ENCODE results near the gene SPOP. TPM values are rescaled to one million over a fixed set of nuclear protein-coding genes. Genes with fewer than 3 reads are reported as not detected.

Gene SPOP
- total RNA-seq, 4 donors from 2014 or later = 58.1 to 72.6 (median 66.6) TPM

DNA sequence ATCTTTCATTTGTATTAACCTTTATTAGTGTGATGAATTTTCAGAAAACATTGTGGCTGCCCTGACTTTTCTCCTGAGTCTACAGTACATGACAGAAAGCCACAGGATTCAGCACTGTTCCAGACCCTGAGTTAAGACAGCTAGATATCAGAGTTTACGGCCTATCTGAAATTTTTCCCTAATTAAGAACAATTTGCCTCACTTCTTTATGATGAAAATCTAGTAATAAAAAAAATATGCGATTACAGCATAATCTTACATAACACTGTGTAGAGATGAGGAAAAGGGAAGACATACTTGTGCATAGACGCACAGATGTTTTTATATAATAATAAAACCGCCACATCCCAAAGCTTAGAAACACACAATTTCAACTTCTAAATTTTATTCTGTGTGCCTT, 7.3 kb downstream of the SPOP start:
- WGBS, 2 donors = 78 to 80% methylated on average over 4 of the region's 4 CpGs
- peaks cover 0 to 23% (median 0%) of the 10 kb centered on the region in 3 donors for H3K36me3 ChIP-seq
- peaks cover 0 to 57% (median 17%) of the 10 kb centered on the region in 4 donors for H3K4me1 ChIP-seq
- DNase-seq (ENCODE audit: low spot score in 2 of 2) = no peak
- no peaks in the 10 kb centered on the region for H3K9me3 ChIP-seq
- no peaks in the 10 kb centered on the region for H3K27me3 ChIP-seq
- no peak overlapping the region for H3K4me3 ChIP-seq
- H3K27ac ChIP-seq = no peak overlapping the region
- TF ChIP-seq, protein P1, sequence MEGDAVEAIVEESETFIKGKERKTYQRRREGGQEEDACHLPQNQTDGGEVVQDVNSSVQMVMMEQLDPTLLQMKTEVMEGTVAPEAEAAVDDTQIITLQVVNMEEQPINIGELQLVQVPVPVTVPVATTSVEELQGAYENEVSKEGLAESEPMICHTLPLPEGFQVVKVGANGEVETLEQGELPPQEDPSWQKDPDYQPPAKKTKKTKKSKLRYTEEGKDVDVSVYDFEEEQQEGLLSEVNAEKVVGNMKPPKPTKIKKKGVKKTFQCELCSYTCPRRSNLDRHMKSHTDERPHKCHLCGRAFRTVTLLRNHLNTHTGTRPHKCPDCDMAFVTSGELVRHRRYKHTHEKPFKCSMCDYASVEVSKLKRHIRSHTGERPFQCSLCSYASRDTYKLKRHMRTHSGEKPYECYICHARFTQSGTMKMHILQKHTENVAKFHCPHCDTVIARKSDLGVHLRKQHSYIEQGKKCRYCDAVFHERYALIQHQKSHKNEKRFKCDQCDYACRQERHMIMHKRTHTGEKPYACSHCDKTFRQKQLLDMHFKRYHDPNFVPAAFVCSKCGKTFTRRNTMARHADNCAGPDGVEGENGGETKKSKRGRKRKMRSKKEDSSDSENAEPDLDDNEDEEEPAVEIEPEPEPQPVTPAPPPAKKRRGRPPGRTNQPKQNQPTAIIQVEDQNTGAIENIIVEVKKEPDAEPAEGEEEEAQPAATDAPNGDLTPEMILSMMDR (IDR thresholded peaks at IDR 0.05) = no peak

DNA sequence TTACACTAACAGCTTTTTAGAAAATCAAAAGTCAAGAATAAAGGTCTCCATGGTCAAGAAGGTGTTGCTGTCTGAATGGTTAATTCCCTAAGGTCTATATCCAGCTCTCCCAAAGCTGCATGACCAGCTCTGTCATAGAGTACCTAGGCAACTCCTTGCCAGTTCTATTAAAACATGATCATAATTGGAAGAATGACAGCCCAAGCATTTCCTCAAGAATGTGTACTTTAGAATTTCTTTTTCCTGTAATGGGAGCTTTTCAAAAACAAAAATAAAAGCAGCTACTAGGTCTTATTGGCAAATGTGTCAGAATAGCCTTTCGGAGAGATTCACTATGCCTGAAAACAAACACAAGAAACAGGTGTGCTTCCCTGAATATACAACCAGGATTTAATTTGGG, 7.9 kb downstream of the SPOP start:
- 70 to 77% methylated on average over 1 of the region's 1 CpG for WGBS, 2 donors
- H3K4me3 ChIP-seq = no peak overlapping the region
- DNase-seq (ENCODE audit: low spot score in 2 of 2) = no peak
- H3K36me3 ChIP-seq = peaks cover 0 to 23% (median 0%) of the 10 kb centered on the region in 3 donors
- no peak overlapping the region for H3K27ac ChIP-seq
- H3K4me1 ChIP-seq = peaks cover 0 to 51% (median 11%) of the 10 kb centered on the region in 4 donors
- H3K27me3 ChIP-seq = no peaks in the 10 kb centered on the region
- TF ChIP-seq, protein P1 (IDR thresholded peaks at IDR 0.05) = no peak
- TF ChIP-seq POLR2A (IDR thresholded peaks at IDR 0.05) (no peak), EP300 (IDR thresholded peaks at IDR 0.05) (no peak)
- no peaks in the 10 kb centered on the region for H3K9me3 ChIP-seq

DNA sequence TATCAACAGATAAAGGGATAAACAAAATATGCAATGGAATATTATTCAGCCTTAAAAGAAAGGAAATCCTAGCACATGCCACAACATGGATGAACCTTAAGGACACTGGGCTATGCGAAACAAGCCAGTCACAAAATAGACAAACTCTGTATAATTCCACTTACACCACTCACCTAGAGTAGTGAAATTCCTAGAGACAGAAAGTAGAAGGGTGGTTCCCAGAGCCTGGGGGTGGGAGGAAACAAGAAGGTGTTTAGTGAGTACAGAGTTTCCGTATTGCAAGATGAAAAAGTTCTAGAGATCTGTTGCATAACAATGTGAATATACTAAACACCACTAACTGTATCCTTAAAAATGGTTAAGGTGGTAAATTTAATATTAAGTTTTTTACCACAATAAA, 10.0 kb downstream of the SPOP start:
- Histone ChIP-seq H3K27me3 (no peaks in the 10 kb centered on the region), H3K4me3 (no peak overlapping the region), H3K9me3 (no peaks in the 10 kb centered on the region), H3K27ac (no peak overlapping the region), H3K4me1 (peaks cover 0 to 32% (median 0%) of the 10 kb centered on the region in 4 donors), H3K36me3 (peaks cover 0 to 11% (median 0%) of the 10 kb centered on the region in 3 donors)
- TF ChIP-seq, protein P1 (IDR thresholded peaks at IDR 0.05) = no peak
- 91 to 92% methylated on average over 2 of the region's 2 CpGs for WGBS, 2 donors
- no peak for DNase-seq (ENCODE audit: low spot score in 2 of 2)

DNA sequence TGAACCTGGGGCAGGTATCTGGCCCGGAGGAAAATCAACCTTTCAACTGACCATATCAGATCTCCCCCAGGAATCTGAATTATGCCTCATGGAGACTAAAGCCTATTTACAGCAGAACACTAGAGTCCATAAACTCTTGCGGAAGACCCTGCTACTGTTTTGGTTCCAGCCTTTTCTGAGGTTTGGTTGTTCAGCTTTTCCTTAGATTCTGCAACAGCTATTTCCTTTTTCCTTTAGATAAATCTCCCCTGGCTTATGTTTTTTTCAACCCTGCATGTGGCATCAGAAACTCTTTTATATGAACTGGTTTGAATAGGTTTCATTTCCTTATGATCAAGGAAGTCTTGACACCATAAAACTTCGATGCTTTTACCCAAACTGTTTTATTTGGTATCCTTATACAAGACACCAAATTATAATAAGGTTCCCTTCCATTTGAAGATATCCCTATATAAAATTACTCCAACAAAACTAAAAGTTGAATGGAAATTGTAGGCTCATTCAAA, 13.1 kb downstream of the SPOP start:
- H3K27me3 ChIP-seq = no peaks in the 10 kb centered on the region
- no peak overlapping the region for H3K27ac ChIP-seq
- peaks cover 0 to 8% (median 0%) of the 10 kb centered on the region in 3 donors for H3K36me3 ChIP-seq
- TF ChIP-seq, protein P1 (IDR thresholded peaks at IDR 0.05) = no peak
- no peak for DNase-seq (ENCODE audit: low spot score in 2 of 2)
- H3K9me3 ChIP-seq = no peaks in the 10 kb centered on the region
- 83 to 86% methylated on average over 3 of the region's 3 CpGs for WGBS, 2 donors
- peaks cover 0 to 3% (median 0%) of the 10 kb centered on the region in 4 donors for H3K4me1 ChIP-seq
- H3K4me3 ChIP-seq = no peak overlapping the region

DNA sequence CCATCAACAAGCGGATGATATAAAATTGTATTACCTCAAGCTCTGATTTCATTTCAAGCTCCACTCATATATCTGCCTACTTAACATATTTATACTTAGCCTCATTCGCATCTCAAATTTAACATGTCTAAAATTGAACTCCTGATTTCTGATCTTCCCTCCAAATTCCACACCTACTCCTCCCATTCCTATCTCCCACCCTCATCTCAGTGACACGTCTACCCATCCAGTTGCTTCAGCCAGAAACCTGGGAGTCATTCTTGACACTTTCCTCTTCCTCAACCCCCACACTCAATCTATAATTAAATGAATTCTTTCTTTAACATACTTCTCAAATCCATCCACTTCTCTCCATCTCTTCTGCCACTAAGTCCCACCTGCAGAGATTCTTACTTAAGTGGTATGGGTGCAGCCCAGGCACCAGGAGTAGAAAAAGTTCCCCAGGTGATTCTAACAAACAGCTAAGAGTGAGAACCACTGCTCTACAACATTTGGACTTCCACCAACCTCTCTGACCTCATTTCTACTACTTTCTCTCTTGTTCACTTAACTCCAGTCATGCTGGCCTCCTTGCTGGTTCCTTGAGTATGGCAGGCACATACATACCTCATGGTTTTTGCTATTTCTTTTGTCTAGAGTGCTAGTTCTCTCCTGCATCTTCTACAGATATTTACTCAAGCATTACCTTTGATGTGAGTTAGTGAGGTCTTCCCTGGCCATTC, 18.1 kb downstream of the SPOP start:
- no peaks in the 10 kb centered on the region for H3K36me3 ChIP-seq
- no peak overlapping the region for H3K4me3 ChIP-seq
- H3K9me3 ChIP-seq = no peaks in the 10 kb centered on the region
- TF ChIP-seq POLR2A (IDR thresholded peaks at IDR 0.05) (no peak), EP300 (IDR thresholded peaks at IDR 0.05) (no peak)
- TF ChIP-seq, protein P1 (IDR thresholded peaks at IDR 0.05) = no peak
- no peak for DNase-seq (ENCODE audit: low spot score in 2 of 2)
- peaks cover 0 to 16% (median 0%) of the 10 kb centered on the region in 4 donors for H3K4me1 ChIP-seq
- H3K27me3 ChIP-seq = no peaks in the 10 kb centered on the region
- no peak overlapping the region for H3K27ac ChIP-seq
- 88 to 93% methylated on average over 3 of the region's 3 CpGs for WGBS, 2 donors
